GM19099 (cell line): Measurements from ENCODE around the gene WASF2.

Experiments
- POLR2A ChIP-seq: IDR thresholded peaks from 3 replicates; pipeline ENCODE4 v1.6.1; 2011; ENCODE audit warnings: low read depth; ENCODE audit not compliant: insufficient read length; ENCODE audit errors: extremely low read depth

Gene WASF2

GRCh38 chr1:27388337-27389005, 101.5 kb downstream of the WASF2 start:
- no peak for TF ChIP-seq POLR2A

- TF ChIP-seq POLR2A: no peak
Measured at GRCh38 chr1:27383661-27384060, 106.3 kb downstream of the WASF2 start.

GRCh38 chr1:27383039-27383605, 106.8 kb downstream of the WASF2 start, which contains the start of gene CD164L2:
Gene CD164L2, minus strand, starts transcription at chr1:27383333. Its CDS starts 94 bp downstream, at chr1:27383239.
- TF ChIP-seq POLR2A: no peak

GRCh38 chr1:27381969-27382762, 107.8 kb downstream of the WASF2 start:
- TF ChIP-seq POLR2A: no peak

DNA sequence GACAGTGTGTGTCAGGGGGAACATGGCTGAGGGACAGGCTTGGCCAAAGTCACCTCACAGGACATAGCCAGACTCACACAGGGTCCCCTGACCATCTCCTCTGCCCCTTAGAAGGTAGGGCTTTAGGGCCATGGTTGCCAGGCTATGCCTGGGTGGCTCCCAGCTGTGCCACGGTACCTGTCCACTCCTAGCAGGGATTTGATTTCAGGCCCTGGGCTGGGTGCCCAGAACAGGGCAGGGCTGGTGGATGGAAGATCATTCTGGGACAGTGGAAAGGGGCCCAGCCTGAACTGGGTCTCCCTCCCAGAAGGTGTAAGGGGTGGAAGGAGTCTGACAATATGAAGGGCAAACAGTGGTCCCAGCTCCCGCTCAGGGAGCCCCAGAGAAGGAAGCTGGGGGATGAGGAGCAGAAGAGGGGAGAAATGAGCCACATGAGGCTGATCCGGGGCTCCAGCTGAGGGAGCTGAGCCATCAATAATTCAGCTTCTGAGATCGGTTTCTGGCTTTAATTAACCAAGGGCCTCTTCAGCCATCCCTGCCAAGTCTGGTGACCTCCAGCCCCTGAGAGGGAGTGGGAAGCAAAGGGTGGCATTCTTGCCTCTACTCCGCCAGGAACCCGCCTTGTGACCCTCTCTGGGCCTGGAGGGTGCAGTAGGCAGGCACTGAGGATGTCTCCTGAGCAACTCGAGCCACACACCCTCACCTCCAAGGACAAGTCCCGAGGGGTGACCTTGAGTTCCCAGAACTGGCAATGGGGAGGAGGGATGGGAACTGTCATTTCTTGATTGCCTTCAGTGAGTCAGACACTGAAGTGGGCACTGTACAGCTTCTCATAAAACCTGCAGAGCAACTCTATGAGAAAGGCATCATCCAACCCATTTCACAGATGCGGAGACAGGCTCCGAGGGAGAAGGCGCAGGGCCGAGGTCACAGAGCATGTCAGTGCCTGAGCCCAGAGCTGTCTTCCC, 108.9 kb downstream of the WASF2 start:
- TF ChIP-seq POLR2A: no peak

DNA sequence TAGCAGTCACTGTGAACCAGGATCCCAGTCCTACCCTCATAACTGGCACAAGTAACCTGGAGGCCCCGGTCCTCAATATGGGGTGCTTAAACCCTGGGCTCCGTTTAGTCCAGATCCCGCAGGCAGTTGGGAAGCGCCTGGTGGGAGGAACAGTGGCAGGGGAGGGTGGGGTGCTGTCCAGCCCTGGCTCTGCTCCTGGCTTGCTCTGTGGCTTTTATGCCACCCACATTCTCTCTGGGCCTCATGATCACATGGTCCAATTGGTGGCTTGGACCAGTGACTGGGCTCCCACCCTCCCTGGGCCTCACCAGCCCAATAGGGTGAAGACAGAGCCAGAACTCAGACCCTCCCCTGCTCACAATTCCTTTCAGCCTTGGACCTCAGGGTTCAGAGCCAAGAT, 109.7 kb downstream of the WASF2 start:
- TF ChIP-seq POLR2A: no peak

GRCh38 chr1:27379564-27380122, 110.3 kb downstream of the WASF2 start:
- TF ChIP-seq POLR2A: no peak

GRCh38 chr1:27377760-27378495, 112.0 kb downstream of the WASF2 start:
- TF ChIP-seq POLR2A: no peak

- no peak for TF ChIP-seq POLR2A
Measured at GRCh38 chr1:27374362-27375086, 115.4 kb downstream of the WASF2 start, which contains the start of gene FCN3. Gene FCN3, minus strand, starts transcription at chr1:27374824. Its CDS starts 6 bp downstream, at chr1:27374818.

DNA sequence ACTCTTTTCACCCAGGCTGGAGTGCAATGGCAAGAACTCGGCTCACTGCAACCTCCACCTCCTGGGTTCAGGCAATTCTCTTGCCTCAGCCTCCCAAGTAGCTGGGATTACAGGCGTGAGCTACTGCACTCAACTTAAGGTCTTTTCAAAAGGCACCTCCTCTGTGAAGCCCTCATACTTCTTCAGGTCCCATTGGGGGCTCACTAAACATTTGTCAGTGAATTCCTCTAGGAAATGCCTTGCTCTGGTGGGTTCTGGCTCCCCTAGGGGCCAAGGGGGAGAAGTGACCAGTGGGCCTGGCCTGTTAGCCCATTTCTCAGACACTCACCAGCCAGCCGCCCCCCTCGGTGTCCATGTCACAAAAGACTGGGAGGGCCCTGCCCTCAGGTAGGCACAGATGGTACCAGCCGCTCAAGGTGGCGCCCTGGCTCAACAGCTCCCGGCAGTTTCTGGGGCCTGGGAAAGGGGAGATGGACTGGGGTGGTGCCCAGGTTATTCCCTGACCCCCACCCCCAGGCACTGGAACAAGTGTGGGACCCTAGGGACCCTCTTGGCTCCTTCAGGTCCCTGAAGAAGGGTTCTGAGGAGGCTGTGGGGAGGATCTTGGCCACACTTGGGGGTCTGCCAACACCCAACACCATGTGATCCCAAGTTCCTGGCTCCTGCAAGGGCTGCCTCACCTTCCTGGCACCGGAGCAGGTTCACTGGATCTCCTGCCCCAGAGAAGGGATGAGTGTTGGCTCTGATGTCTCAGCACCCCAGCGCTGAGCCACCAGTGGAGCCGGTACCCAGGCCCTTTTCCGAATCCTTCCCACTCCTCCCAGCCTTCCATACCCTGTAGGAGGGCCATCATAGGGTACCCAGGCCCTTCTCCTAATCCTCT, 116.9 kb downstream of the WASF2 start:
- no peak for TF ChIP-seq POLR2A

- TF ChIP-seq POLR2A: no peak
Measured at GRCh38 chr1:27372022-27372807, 117.8 kb downstream of the WASF2 start.
